LNCAP (cell line): ENCODE results near the gene FCN2.

Experiments
- TF ChIP-seq, protein P1 (sequence below): fragments of 450-650 bp; IDR thresholded peaks from 2 replicates; pipeline ENCODE4 v1.5.1; 2017; ENCODE audit warnings: mild to moderate bottlenecking

FCN2 gene

DNA sequence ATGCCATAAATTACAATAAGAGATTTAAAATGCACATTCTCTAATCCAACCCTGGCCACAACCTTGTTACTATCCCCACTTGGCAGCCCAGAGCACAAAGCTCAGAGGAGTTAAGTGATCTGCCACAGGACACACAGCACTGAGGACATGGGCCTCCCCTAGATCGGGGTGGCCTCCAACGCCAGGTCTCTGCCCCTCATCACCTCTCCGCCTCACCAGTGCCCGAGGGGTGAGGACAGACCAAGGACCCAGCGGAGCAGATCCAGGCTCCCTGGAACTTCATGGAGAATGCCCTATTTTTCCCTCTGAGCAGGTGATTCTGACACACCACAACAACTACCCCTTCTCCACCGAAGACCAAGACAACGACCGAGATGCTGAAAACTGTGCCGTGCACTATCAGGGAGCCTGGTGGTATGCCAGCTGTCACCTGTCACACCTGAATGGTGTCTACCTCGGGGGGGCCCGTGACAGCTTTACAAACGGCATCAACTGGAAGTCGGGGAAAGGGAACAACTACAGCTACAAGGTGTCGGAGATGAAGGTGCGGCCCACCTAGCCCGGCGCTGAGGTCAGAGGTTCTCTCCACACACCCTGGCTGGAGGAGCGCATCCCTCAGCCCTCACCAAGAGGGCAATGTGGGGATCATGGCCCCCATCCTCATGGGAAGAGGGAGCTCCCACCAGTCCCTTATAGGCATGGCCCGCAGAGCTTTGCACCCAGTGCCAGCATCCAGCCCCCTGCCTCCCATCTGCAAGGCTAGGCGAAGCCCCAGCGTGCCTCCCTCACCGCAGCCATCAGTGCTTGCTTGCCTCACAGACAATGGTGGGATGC, 12.5 kb upstream of the FCN2 start:
- TF ChIP-seq, protein P1, sequence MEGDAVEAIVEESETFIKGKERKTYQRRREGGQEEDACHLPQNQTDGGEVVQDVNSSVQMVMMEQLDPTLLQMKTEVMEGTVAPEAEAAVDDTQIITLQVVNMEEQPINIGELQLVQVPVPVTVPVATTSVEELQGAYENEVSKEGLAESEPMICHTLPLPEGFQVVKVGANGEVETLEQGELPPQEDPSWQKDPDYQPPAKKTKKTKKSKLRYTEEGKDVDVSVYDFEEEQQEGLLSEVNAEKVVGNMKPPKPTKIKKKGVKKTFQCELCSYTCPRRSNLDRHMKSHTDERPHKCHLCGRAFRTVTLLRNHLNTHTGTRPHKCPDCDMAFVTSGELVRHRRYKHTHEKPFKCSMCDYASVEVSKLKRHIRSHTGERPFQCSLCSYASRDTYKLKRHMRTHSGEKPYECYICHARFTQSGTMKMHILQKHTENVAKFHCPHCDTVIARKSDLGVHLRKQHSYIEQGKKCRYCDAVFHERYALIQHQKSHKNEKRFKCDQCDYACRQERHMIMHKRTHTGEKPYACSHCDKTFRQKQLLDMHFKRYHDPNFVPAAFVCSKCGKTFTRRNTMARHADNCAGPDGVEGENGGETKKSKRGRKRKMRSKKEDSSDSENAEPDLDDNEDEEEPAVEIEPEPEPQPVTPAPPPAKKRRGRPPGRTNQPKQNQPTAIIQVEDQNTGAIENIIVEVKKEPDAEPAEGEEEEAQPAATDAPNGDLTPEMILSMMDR, result no peak

DNA sequence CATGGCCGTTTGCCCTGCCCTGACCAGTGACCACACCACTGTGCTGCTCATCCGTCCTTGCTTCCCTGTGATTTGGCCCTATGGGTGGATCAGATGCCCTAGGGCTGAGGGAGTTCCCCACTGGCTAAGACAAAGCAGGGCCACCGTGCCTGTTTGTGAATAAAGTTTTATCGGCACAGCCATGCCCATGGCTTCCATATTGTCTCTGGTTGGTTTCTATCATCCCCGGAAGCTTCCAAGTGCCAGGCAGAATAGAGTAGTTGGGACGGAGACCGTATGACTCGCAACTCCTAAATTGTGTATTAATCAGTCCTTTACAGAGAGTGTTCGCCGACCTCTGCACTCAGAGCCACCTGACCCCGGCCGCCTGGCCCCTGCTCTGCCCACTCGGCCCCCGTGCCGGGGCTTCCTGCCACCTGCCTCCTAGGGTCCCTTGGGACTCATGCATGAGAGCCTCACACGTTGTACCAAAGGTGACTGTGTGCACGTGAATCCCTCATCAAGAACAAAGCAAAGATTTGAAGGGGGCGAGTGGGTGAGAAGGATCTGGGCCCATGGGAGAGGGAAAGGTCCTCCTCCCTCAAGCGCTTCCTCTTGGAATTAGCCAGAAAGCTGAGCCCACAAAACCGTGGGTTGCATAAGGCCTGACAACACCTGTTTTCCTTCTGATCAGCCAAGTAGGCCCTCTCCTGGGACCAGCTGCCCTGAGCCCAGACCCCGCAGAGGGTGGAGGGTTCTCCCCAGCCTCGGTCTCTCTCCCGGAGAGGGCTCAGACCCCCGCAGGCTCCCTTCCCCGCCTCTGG, 11.7 kb upstream of the FCN2 start:
- TF ChIP-seq, protein P1, result no peak

DNA sequence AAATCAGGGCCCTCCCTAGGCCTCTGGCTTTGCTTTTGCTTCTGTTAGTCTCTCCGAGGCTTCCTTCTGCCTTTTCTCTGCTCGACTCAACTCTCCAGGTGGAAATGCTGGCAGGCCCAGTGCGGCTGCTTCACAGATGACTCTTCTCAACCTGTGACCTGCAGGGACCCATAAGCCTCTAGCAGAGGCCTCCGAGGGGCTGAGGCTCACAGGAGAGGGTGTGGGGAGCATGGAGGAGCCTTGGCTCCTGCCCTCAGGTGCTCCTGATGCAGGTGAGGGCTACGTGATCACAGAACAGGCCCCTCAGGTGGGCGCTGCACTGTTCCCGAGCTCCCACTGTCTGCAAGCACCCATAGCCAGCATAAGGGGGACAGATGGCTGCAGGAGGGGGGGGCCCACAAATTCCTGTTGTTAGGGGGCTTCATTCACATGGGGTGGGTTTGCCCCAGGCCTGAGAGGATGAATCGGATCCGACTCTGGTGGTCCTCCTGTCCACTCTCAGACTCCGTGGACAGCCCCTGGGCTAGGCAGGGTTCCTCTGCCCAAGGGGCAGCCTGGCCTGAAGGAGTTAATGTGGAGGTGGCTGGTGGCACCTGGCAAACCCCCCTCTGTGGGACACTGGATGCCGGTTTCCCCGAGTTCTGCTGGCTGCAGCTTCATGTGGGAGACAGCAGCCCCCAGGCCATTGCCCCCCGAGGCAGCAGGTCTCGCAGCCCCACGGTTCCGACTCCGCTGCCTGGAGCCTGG, 10.9 kb upstream of the FCN2 start:
- TF ChIP-seq, protein P1, result no peak

DNA sequence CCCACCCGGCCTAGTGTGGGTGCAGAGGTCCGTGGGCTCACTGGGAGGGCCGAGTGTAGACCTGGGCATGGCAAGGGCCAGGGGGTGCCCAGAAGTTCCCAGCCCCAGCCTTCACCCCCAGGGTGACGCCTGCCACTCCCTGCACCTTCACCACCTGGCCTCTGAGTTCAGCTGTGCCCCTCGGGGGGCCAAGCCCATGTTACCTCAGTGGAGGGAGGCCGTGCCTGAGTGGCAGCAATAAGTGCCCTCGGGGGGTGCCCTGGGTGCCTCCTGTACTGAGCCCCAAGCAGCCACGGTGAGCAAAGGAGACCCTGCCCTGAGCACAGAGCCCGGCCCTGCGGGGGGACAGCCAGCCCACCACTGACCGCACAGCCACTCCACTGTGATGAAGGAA, 10.3 kb upstream of the FCN2 start:
- TF ChIP-seq, protein P1, result no peak

DNA sequence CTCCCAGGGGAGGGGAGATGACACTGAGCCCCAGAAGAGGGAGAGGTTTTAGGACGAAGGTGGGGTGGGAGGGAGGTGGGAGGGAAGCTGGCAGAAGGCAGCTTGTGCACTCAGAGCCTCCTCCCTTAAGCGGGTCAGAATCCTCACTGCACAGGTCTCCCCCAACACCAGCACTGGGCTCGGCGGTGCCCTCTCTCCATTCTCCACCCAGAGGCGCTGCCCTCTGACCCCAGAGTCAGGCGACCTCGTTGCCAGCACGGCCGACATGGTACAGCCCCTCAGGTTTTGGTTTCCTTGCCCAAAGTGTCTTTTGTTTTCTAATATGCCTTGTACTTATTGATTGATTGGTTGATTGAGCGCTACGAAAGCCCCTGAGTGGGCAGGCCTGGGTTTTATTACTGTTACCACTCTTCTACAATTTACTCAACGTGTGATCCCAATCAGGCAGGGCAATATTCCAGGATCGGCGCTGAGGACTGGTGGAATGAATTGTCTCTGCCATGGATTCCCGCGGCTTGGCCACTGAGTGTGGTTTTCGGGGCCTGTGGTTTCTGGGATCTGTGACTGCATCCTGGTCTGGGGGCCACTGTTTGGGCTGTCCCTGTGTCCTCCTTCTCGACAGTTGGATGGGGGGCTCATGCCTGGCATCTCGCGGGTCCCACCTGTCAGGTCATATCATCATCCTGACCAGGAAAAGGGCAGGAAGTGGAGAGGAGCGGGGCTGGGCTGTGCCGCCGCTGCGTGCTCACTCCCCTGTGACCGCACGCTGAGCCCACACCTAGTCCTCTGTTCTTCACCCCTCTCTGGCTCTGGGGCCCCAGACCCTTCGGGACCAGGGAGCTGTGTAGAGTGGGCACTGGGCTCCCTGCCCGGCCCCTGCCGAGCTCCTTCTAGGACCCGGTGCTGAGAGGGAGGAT, 9.6 kb upstream of the FCN2 start:
- TF ChIP-seq, protein P1, result no peak

DNA sequence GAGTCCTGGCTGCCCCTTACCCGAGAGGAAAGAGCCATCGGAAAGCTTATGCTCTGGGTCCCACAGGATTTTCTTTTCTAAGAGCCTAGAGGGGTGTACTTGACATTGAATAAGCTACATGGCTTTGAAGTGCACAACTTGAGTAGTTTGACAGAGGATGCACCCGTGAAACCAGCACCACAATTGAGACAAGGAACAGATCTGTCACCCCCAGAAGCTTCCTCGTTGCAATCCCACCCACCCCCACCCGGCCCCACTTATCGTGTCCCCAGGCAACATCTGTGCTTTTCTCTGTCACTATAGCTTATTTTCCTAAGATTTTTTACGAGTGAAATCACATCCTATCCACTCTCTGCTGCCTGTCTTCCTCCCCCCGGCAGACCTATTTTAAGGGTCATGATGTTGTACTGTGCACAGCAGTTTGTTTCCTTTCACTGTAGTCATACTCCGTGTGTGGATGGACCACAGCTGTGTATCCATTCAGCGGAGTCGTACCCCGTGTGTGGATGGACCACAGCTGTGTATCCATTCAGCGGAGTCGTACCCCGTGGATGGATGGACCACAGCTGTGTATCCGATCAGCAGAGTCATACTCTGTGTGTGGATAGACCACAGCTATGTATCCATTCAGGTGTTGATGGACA, 8.8 kb upstream of the FCN2 start:
- TF ChIP-seq, protein P1, result no peak
